Right ventricle myocardium inferior (tissue), 1 donor: ENCODE measurements around the gene CAMK1. TPM values are rescaled to one million over a fixed set of nuclear protein-coding genes. Genes with fewer than 3 reads are reported as not detected.
A peak's percentile ranks its signal among the peaks of the same experiment; 100 is the strongest.
"Not testable (repeated sequence)": the region's sequence is repeated elsewhere in the genome, so short reads cannot be mapped to it uniquely, and the experiment has no call there.

Source experiments
- ATAC-seq: fragments of 200-7000 bp; cut with Tn5 transposase; one replicate; pipeline ENCODE4 v1.9.1; 2020; ENCODE audit warnings: mild to moderate bottlenecking, moderate library complexity
- DNase-seq: peaks from one replicate; pipeline ENCODE4 v3.0.0; 2021; ENCODE audit errors: missing footprints
- intact Hi-C: fragments of 100-400 bp; cut with DNase I; formaldehyde crosslinking; loops from one replicate; pipeline ENCODE4 v1.11.0; 2022
- total RNA-seq: library from RNA; stranded (reverse); fragmentation: NEBNext Ultra II Directional; extraction: Animal tissue kit (Norgen Biotek cat#: 25700); gene quantifications from one replicate; pipeline ENCODE4 v1.2.1, GENCODE V29; 2021
- donor health status: DM: no; HTN: yes; CAD: no; lungs with severe emphysema.

Gene CAMK1
- total RNA-seq, 1 donor from 2014 or later: 18.4 TPM

DNA sequence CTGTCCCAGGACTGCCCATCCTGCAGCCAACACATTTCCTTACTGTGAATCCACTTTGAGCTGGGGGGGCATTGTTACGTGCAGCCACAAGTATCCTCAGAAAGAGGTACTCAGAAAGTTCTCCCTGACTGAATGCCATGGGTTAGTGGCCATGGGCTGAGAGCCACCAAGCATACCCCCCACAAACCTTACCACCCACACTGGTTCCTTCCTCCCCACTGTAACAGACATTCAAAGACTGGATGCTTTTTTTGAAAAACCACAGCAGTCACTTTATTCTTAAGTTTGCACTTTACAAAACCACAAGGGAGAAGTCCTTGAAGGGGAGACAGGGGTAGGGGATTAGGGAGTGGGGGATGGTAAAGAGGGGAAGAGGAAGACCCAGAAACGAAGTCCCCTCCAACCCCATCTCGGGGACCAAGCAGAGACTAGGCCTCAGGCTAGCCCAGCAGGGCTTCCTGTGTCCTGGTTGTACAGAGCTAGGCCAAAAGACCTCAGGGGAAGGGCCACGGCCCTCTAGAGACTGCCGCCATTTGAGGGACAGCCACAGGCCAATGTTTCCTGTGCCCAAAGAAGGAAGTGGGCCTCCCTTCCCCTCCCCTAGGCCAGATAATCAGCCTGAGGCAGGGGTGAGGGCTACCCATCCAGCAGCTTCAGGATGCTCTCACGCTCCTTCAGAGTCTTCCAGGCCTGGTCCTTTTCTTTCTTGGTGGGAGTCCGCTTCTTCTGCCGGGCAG is 10.1 kb upstream of the CAMK1 start:
- DNase-seq (no peak), ATAC-seq (peak; percentile 58)
- intact Hi-C loops: no loop called here

DNA sequence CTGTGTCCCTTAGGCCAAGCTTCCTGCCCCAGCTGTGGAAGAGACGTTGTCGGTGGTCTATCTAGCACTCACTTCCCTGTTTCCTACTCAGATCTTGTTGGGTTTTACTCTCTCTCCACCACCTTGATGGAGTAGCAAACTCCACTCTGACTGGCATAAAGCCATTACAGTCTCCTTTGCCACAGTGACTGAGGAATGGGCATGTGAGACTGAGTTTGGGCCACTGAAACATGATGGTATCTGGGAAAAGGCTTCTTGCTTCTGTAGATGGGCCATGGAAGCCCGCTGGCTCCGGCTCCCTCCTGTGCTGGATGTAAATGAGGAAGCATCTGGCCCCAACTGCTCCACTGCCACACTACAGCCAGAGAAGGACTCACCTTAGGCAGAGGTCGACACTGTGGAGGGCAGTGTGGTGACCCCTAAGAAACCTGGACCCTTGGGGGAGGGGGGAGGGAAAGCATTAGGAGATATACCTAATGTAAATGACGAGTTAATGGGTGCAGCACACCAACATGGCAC is 9.4 kb upstream of the CAMK1 start:
- DNase-seq: no peak
- ATAC-seq: no peak
- intact Hi-C loops: no loop called here

DNA sequence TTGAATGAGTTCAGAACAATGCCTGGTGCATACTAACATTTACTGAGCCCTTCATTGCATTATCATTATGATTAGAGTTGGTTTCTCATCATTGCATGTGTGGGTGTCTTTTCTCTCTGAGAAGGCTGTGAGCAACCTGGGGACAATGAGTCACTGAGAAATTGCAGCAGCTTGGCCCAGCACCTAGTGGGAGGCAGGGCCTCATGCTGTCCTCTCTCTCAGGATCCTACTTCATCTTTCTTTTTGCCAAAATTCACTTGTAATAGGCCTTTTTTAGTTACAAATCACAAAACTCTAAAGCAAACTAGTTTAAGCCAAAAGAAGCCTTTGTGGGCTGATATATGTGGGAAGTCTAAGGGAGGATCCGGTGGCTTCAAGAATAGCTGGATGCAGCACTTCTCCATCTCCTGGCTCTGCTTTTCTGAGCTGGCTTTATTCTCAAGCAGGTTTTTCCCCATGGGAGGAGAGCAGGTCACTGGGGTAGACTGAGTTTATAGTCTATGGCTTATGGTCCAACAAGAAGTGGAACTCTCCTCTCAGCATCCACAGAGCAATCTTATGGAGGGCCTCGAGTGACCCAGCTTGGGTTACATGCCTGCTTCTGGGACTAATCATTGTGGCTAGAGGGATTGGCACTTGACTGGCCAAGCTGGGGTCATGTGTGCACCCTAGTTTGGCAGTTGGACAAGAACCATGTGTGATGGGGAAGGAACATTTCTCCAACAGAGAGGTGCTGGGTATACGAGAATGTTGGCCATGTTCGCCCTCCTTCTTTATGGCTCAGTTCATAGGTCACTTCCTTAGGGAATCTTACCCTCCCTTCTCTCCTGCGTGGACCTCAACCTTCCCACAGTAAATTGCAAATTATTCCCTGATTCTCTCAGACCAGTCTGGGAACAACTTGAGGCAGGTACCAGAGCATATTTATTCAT is 8.7 kb upstream of the CAMK1 start:
- ATAC-seq (no peak), DNase-seq (no peak)

DNA sequence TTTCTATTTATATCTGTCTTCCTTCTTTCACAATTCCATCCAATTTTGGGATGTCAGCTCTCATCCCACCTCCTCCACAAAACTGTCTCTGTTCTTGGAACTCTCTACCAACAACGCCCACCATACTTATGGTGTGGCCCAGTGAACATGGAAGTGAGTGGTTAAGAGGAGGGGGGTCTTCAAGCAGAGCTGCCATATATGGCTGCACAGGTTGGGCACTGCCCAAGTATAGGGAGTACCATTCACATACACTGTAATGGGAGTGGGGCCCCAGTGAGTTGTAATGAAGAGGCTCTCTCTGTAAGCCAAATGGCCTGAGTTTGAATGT is 7.9 kb upstream of the CAMK1 start:
- no peak for ATAC-seq

More for the DNA sequence above, 8.7 kb upstream of the CAMK1 start:
- intact Hi-C loops: no loop called here

DNA sequence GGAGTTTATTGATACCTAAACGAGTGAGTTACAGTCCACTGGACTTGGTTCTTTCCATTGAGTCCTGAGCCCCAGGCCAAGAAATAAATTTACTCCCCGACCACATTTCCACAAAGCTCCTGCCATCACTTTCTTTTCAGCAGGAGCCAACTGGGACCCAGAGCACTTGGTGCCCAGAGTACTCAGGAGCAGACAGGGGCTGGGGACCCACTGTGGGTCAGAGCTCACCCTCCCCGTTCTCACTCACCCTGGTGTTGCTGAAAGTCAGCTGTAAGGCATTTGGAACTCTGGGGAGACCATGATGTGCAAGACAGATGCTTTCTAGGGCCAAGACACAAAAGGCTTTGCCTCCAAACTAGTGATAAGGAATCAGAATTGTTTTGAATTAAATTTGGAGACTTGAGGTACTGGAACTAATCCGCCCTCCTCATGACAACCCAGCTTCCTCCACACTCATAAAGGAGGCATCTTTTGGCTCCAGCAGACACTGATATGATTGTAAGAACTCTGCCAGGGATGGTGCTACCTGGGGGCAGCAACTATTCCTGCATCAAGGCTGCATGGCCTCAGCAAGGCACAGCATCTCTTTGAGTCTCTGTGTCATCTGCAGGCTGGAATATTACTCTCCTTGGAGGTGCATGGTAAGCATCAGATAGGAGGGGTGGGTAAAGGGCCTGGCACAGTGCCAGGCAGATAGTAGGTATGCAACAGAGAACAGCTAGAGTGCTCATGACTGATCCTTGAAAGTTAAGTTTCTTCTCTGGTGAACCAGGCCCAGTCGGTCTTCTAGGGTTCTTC is 7.3 kb upstream of the CAMK1 start:
- DNase-seq: no peak
- no peak for ATAC-seq
- intact Hi-C loops: no loop called here

More for the DNA sequence above, 7.9 kb upstream of the CAMK1 start:
- intact Hi-C loops: no loop called here
- no peak for DNase-seq

DNA sequence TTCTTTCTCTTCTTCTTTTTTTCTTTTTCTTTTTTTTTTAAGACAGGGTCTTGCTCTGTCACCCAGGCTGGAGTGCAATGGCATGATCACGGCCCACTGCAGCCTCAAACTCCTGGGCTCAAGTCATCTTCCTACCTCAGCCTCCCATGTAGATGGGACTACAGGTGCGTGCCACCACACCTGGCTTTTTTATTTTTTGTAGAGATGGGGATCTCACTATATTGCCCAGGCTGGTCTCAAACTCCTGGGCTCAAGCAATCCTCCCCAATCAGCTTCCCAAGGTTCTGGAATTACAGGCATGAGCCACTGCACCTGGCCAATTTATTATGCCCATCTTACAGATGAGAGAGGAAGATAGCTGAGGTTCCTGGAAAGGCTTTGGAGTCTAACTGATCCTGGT is 1.3 kb upstream of the CAMK1 start:
- DNase-seq, ATAC-seq, intact Hi-C loops: not testable (repeated sequence)

DNA sequence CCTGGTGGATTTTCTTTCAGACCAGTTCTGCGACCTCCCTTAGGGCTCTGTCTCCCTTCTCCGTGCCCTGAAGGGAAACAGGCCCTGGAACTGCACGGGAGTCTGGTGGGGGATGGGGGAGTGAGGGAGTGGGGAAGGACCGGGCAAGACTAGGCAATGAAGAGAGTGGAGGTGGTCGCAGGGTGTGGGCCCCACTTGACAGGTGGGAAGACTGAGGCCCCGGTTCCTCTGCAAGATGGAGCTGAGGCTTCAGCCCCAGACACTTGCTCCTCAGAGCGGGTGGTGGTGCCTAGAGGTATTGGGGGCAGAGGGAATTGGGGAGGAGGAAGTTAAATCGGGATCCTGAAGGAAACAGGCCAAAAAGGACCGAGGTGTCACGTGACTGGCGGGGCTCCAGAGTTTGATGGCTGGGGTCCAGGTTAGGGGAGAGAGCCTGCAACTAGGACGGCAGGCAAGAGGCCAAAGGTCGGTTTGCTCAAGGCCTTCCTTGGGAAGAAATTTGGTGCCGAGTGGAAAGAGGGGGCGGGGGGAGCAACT is 597 bp upstream of the CAMK1 start:
- intact Hi-C loops: no loop called here
- ATAC-seq (peak; percentile 66), DNase-seq (peak; percentile 93)

DNA sequence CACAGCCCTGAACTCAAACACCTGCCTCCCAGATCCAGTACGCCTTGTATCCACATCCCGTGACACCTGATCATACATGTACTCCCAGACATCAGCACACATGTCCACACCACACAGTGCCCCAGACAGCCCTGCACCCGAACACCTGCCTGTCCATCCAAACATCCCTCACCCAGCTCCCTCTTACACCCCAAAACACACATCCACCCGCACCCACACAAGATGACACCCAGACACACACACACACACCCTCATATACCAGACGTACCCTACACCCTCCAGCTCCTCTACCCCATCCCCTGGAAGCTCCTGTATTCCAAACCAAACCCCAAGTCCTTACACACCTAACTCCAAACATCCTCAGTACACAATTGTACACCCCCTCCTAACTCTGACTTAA is 735 bp downstream of the CAMK1 start:
- ATAC-seq (no peak), DNase-seq (no peak)
- intact Hi-C loops: no loop called here

DNA sequence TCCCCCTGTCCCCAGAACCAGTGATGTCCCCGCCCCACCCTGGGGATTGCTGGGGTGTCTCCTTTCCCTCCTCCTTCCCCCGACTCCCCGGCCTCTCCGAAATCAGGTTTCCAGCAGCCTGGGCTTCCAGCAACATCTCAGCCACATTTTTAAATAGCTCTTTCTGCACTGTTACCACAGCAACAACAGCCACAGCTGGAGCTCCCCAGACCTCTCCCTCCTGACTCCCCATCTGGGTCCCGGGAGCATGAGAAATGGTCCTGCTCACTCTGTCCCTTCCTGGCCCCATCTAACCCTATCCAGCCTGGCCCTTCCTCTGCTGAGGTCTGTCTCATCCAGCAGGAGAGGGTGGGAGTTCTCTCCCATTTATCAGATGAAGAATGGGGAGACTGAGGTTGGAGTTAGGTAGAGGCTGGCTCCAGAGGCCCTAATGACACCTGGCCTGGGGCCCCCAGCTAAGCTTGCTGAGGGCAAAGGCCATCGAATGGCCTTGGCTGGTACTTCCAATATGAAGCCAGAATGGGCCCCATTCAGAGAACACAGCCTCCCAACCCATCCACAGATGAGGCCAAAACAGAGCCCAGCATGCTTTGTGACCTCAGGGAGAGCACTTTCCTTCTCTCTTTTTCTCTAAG is 1.5 kb downstream of the CAMK1 start:
- no peak for ATAC-seq
- intact Hi-C loops: no loop called here
- no peak for DNase-seq

DNA sequence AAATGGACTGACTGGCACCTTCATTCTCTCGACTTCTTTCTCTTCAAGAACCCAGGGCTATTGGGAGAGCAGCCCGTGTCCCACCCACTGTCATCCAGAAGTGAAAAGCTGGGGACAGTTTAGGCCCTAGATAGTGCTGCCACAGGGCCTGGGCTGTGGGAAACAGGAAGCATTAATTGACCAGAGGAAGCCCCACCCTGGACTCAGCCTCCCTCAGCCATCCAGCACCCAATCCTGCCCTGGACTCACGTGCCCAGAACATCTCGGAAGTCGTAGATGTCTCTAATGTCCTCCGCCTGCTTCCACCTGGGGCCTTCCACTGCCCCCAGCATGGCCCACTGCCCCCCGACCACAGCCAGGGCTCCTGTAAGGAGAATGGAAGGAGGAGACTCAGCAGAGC is 2.3 kb downstream of the CAMK1 start:
- no peak for DNase-seq
- ATAC-seq: no peak
- intact Hi-C loops: no loop called here

DNA sequence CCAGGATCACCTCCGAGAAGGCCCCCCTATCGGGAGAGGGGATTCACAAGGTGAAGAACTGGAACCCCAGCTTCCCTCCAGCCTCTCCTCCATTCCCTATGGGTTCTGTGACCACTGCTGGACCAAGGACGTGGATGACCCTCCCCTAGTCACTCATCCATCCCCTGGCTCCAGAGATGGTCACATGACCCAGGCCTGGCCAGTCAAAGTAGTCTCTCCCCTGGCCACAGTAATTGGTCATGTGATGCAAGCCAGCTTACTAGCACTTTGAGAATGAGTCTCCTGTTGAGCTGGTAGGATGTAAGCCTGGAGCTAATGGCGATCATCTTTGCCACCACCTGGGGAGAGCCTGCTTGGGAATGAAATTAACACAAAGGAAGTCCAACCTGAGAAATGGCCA is 3.9 kb downstream of the CAMK1 start:
- DNase-seq: peak; percentile 27
- ATAC-seq: no peak
- intact Hi-C loops: no loop called here

DNA sequence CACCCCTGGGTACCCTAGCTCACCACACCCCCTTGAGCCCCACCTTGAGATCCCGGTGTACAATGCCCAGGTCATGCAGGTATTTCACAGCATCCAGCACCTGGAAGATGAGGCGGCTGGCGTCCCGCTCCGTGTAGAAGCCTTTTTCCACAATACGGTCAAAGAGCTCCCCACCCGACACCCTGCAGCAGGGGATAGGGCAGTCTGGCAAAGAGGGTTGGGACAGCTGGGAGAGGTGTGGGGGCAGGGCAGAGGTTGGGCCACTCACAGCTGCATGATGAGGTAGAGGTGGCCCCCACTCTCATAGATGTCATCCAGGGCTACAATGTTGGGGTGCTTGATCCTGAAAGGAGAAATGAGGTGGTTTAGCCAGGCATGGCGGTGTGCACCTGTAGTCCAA is 6.9 kb downstream of the CAMK1 start:
- no peak for DNase-seq
- ATAC-seq: no peak
- intact Hi-C loops: no loop called here

DNA sequence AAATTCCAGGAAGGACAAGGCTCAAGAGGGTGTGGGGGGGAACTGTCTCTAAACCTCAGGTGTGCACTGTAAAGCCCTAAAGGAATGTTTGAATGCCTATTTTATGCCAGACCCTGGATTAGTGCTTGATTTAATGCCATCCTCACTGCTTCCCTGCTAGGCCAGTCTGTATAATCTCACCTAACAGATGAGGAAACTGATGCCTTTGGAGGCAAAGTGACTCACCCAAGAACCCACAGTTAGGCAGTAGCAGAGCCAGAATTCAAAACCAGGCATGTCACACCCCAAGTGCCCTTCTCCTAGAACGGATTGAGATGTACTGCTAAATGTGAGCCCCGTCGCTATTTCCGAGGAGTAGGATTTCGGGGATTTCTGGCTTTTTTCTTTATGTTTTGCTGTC is 7.8 kb downstream of the CAMK1 start:
- intact Hi-C loops: no loop called here
- no peak for ATAC-seq
- DNase-seq: no peak

DNA sequence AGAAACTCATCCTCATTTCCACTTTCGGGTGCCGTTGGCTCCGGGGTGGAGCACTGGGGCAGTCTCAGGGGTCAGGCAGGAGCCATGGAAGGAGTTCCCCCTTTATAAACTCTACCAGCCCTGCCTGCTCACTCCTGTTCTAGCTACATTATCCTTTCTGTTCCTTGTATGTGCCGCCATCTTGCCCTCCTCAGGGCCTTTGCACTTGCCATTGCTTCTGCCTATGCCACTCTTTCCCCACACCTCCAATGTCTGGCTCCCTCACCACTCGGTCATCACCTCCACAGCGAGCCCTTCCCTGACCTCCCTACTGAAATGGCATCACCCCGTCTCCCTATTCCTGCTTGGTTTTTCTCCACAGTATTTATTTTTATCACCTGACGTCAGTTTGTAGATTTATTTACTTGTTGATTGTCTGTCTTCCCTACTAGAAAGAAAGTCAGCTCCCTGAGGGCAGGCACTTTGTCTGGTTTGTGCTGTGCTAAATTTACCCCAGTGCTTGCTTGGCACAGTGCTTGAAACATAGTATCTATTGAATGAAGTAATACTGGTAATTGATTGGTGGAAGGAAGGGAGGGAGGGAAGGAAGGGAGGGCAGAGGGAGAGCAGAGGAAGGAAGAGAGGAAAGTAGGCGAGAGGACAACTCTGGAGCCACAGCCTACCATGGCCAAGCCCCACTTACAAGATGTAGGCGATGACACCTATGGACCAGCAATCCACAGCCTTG is 8.8 kb downstream of the CAMK1 start:
- ATAC-seq (no peak), DNase-seq (no peak)
- intact Hi-C loops: no loop called here

DNA sequence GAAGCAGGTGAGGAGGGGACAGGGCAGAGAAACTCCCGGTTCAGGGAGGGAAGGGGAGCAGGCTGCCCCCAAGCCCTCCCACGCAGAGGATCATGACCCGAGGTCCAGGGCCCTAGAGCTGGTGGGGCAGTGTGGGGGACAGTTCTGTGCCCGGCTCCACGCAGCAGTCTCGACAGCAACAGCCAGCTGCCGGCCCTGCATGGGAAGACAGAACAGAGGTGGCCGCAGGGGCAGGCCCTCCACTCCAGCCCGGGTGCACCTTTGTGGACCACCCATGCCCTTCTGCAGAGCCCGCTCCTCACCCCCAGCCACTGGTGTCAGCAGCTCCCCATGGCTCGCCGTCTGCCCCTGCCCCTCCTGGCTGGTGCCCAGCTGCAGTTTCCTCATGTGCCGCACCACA is 12.3 kb downstream of the CAMK1 start:
- no peak for ATAC-seq

DNA sequence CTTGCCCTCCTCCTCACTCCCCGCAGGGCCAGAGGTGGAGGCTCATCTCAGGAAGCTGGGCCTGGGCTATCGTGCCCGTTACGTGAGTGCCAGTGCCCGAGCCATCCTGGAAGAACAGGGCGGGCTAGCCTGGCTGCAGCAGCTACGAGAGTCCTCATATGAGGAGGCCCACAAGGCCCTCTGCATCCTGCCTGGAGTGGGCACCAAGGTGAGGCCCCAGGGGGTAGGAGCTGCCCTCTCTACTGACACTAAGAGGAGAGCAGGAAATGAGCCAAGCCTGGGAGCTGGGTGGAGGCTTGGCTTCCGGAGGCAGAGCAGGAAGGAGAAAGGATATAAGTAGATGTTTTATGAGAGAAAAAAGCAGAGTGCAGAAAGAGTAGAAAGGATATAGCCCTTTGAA is 15.1 kb downstream of the CAMK1 start:
- ATAC-seq: no peak
- intact Hi-C loops: no loop called here
- no peak for DNase-seq

More for the DNA sequence above, 12.3 kb downstream of the CAMK1 start:
- intact Hi-C loops: no loop called here
- no peak for DNase-seq

DNA sequence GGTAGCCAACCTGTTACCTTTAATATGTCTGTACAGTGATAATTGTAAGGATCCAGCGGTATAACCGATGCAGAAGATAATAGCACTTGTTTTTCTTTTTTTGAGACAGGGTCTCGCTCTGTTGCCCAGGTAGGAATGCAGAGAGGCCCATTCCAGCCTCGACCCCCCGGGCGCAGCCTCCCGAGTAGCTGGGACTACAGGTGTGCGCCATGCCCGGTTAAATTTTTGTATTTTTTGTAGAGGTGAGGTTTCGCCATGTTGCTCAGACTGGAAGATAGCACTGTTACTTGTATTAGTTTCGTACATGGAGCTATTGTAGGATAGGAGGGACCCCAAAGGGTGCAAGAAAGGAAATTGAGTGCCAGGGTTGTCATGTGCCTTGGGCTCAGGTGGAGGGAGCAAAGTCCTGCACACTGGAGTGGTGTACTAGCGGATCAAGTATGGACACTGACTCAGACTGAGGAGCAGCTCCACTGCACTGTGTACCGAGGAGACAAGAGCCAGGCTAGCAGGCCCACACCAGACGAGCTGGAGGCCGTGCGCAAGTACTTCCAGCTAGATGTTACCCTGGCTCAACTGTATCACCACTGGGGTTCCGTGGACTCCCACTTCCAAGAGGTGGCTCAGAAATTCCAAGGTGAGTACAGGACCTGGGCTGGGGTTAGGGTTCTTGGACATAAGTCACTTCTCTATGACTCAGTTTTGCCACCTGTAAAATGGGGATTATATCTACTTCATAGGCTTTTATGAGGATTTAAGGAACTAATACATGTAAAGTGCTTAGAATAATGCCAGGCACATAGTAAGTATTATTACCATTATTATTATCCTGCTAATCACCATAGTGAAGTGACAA is 19.0 kb downstream of the CAMK1 start:
- intact Hi-C loops: no loop called here
- DNase-seq (no peak), ATAC-seq (no peak)
